Fibroblast of upper back skin (primary cell): ENCODE results near the gene TMEM143.

Experiments
- DNase-seq: peaks from one replicate; pipeline ENCODE4 v3.0.0-alpha.2; 2013

The TMEM143 gene

GRCh38 chr19:48290401-48290770, 73.4 kb downstream of the TMEM143 start:
- peak; percentile 73 for DNase-seq

- DNase-seq, result no peak
These were observed 76.0 kb downstream of the TMEM143 start for GRCh38 chr19:48287748-48288147.

GRCh38 chr19:48284896-48285295, 78.8 kb downstream of the TMEM143 start:
- peak; percentile 64 for DNase-seq

GRCh38 chr19:48283908-48284307, 79.8 kb downstream of the TMEM143 start:
- peak; percentile 88 for DNase-seq
